HCT116 (cell line): ENCODE results near the gene HOXB9.

Source experiments
- EGR1 ChIP-seq: IDR thresholded peaks from 2 replicates; pipeline ENCODE4 v1.6.1; 2012; ENCODE audit warnings: low read depth
- EZH2phosphoT487 ChIP-seq: fragments of 200-600 bp; IDR thresholded peaks from 2 replicates; pipeline ENCODE4 v1.6.1; 2018; ENCODE audit warnings: antibody characterized with exemption, borderline replicate concordance
- POLR2AphosphoS5 ChIP-seq: IDR thresholded peaks from 2 replicates; pipeline ENCODE4 v1.6.1; 2011; ENCODE audit warnings: mild to moderate bottlenecking, low read depth, low read length, moderate library complexity
- TF ChIP-seq, protein P1 (sequence below), 3 experiments: fragments of 200-600 bp in 1 of 3; sonication (generic) in 1 of 3; IDR thresholded peaks in 2 of 3; conservative IDR thresholded peaks in 1 of 3; 2 replicates each; pipeline ENCODE4 v1.5.1; 2012 to 2017; ENCODE audit warnings: low read depth in 2 of 3, low read length in 2 of 3, antibody characterized with exemption in 1 of 3, borderline replicate concordance in 1 of 3, control low read depth in 1 of 3, mild to moderate bottlenecking in 1 of 3, mixed read lengths in 1 of 3, mixed run types in 1 of 3, moderate library complexity in 1 of 3; ENCODE audit not compliant: insufficient read depth in 1 of 3

DNA sequence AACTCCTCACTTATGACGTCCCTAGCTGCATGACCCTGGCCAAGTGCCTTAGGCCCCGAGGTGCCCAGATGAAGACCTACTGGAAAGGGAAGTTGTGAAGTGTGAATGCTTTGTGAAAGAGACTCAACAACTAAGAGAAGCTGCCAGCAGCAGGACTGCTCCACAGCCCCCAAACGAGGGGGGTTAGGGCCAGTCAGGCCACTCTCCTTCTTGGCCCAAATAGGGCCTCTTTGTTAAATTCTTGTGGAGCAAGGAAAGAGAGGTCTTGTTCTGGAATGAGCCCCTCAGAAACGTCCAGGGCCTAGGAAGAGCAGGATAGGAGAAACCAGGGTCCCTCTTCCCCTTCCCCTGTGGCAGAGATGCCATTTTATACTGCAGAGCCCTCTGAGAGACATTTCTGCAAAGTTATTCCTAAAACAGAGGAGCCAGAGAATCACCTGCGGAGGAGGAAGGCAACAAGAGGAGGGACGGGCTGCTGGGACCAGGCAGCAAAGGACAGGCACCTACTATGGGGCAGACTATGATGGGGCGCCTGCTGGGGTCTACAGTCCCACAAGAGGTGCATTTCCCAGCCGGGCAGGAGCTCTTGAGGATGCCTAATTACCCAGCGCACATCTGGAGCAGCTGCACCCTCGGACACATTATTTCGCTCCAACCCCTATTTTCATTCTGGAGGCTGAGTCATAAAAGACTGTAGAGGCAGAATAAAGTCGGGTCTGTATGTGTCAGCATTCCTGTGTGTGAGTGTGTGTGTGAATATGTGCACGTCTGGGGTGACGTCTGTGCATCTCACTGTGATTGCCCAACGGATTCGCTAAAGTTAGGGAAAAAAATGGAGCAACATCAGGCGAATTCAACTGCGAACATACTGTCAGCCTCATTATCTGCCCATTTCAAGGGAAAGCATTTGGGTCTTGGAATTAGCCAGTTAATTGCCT is 11.4 kb upstream of the HOXB9 start:
- TF ChIP-seq, protein P1, sequence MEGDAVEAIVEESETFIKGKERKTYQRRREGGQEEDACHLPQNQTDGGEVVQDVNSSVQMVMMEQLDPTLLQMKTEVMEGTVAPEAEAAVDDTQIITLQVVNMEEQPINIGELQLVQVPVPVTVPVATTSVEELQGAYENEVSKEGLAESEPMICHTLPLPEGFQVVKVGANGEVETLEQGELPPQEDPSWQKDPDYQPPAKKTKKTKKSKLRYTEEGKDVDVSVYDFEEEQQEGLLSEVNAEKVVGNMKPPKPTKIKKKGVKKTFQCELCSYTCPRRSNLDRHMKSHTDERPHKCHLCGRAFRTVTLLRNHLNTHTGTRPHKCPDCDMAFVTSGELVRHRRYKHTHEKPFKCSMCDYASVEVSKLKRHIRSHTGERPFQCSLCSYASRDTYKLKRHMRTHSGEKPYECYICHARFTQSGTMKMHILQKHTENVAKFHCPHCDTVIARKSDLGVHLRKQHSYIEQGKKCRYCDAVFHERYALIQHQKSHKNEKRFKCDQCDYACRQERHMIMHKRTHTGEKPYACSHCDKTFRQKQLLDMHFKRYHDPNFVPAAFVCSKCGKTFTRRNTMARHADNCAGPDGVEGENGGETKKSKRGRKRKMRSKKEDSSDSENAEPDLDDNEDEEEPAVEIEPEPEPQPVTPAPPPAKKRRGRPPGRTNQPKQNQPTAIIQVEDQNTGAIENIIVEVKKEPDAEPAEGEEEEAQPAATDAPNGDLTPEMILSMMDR (IDR thresholded peaks at IDR 0.05 in 2 of 3, conservative IDR thresholded peaks at IDR 0.05 in 1 of 3; ENCODE audit: borderline replicate concordance in 1 of 3, insufficient read depth in 1 of 3, low read depth in 2 of 3, low read length in 2 of 3): no peak
- TF ChIP-seq EZH2phosphoT487 (no peak), POLR2AphosphoS5 (no peak), EGR1 (no peak)
